HepG2 (cell line): Measurements from ENCODE around the gene GLB1L. TPM values are rescaled to one million over a fixed set of nuclear protein-coding genes. Genes with fewer than 3 reads are reported as not detected.

ENCODE experiments used
- ATF2 ChIP-seq: sonication (generic); formaldehyde crosslinking; IDR thresholded peaks from 2 replicates; pipeline ENCODE4 v1.4.0; 2020; ENCODE audit warnings: missing genetic modification reagents
- ATF3 ChIP-seq: sonication (generic); formaldehyde crosslinking; IDR thresholded peaks from 2 replicates; pipeline ENCODE4 v1.4.0; 2020; ENCODE audit warnings: missing genetic modification reagents
- EED ChIP-seq: sonication (generic); formaldehyde crosslinking; IDR thresholded peaks from 2 replicates; pipeline ENCODE4 v1.5.0; 2020; ENCODE audit warnings: mild to moderate bottlenecking, missing genetic modification reagents
- HES4 ChIP-seq: sonication (generic); formaldehyde crosslinking; IDR thresholded peaks from 2 replicates; pipeline ENCODE4 v1.9.0; 2021; ENCODE audit warnings: mild to moderate bottlenecking, missing genetic modification reagents, borderline replicate concordance
- JARID2 ChIP-seq: sonication (generic); formaldehyde crosslinking; IDR thresholded peaks from 2 replicates; pipeline ENCODE4 v1.8.1; 2023; ENCODE audit warnings: missing genetic modification reagents, inconsistent platforms; ENCODE audit not compliant: insufficient replicate concordance
- RFXAP ChIP-seq: sonication (generic); formaldehyde crosslinking; IDR thresholded peaks from 2 replicates; pipeline ENCODE4 v1.4.0; 2020; ENCODE audit warnings: missing genetic modification reagents, borderline replicate concordance
- SCMH1 ChIP-seq: sonication (generic); formaldehyde crosslinking; IDR thresholded peaks from 2 replicates; pipeline ENCODE4 v1.9.0; 2021; ENCODE audit warnings: missing genetic modification reagents, mild to moderate bottlenecking, borderline replicate concordance
- ZNF124 ChIP-seq: sonication (generic); formaldehyde crosslinking; IDR thresholded peaks from 2 replicates; pipeline ENCODE4 v1.4.0; 2020; ENCODE audit warnings: missing genetic modification reagents
- ZNF205 ChIP-seq: IDR thresholded peaks from 2 replicates; pipeline ENCODE4 v1.6.1; 2018; ENCODE audit warnings: missing biosample characterization, missing genetic modification reagents
- ZNF232 ChIP-seq: sonication (generic); formaldehyde crosslinking; IDR thresholded peaks from 2 replicates; pipeline ENCODE4 v1.4.0; 2020; ENCODE audit warnings: missing genetic modification reagents, borderline replicate concordance
- ZNF607 ChIP-seq: sonication (generic); formaldehyde crosslinking; IDR thresholded peaks from 2 replicates; pipeline ENCODE4 v1.5.1; 2020; ENCODE audit warnings: missing genetic modification reagents, mild to moderate bottlenecking, borderline replicate concordance
- ZNF781 ChIP-seq: sonication (generic); formaldehyde crosslinking; IDR thresholded peaks from 2 replicates; pipeline ENCODE4 v1.5.1; 2020; ENCODE audit warnings: borderline replicate concordance, mild to moderate bottlenecking, missing genetic modification reagents; ENCODE audit errors: not compliant biosample characterization
- ZNF878 ChIP-seq: sonication (generic); formaldehyde crosslinking; IDR thresholded peaks from 2 replicates; pipeline ENCODE4 v1.8.1; 2023; ENCODE audit warnings: mild to moderate bottlenecking, missing genetic modification reagents, moderate library complexity
- ZNF891 ChIP-seq: sonication (generic); formaldehyde crosslinking; IDR thresholded peaks from 2 replicates; pipeline ENCODE4 v1.5.0; 2020; ENCODE audit warnings: mild to moderate bottlenecking, missing genetic modification reagents
- ZSCAN21 ChIP-seq: sonication (generic); formaldehyde crosslinking; IDR thresholded peaks from 2 replicates; pipeline ENCODE4 v1.8.0; 2022; ENCODE audit warnings: mild to moderate bottlenecking, missing genetic modification reagents, moderate library complexity, borderline replicate concordance
- polyA plus RNA-seq, 8 experiments: library from polyadenylated mRNA; depleted of rRNA in 3 of 8; stranded (reverse) in 7 of 8; unstranded in 1 of 8; fragments of >200 nt; fragmentation: Illumina TruSeq in 4 of 8; extraction: Trizol in 4 of 8; gene quantifications; 2 replicates each; pipeline versions ENCODE4 v1.2.1 to v1.2.3, GENCODE V29; 2011 to 2016; ENCODE audit warnings: low read depth in 4 of 8, missing spikeins in 1 of 8, mixed read lengths in 1 of 8; ENCODE audit not compliant: insufficient read depth in 1 of 8
- total RNA-seq, 5 experiments: library from RNA; depleted of rRNA; stranded (reverse); fragments of >200 nt; fragmentation: Illumina TruSeq; extraction: Trizol; gene quantifications; 2 replicates each; pipeline ENCODE4 v1.2.3, GENCODE V29; 2016; ENCODE audit warnings: low read depth in 1 of 5
- TF ChIP-seq, protein P1 (sequence below): sonication (generic); formaldehyde crosslinking; IDR thresholded peaks from 2 replicates; pipeline ENCODE4 v1.5.1; 2020; ENCODE audit warnings: missing genetic modification reagents, mild to moderate bottlenecking, borderline replicate concordance
- TF ChIP-seq, protein P2 (sequence below): sonication (generic); formaldehyde crosslinking; IDR thresholded peaks from 2 replicates; pipeline ENCODE4 v1.4.0; 2020; ENCODE audit warnings: missing genetic modification reagents

Gene GLB1L
- total and polyA plus RNA-seq, 2 of the 13 experiments (the other 11 are each of a cell fraction or from before 2014, with no cell fraction given): 6.8 to 7.3 TPM

GRCh38 chr2:219229305-219230058, 15.8 kb downstream of the GLB1L start, which contains the start of the genes ANKZF1 and ATG9A (continued):
- TF ChIP-seq ZNF124 (CRISPR knock-in tag) (peak; percentile 67; the same call in 1 of the 2 replicates), ZNF232 (CRISPR knock-in tag) (peak; percentile 68; the same call in 1 of the 2 replicates), ZNF891 (CRISPR knock-in tag) (peak; percentile 92), ZNF205 (no peak), ZNF607 (CRISPR knock-in tag) (no peak; the same call in 1 of the 2 replicates), HES4 (CRISPR knock-in tag) (no peak), ZNF878 (CRISPR knock-in tag) (no peak), ZNF781 (CRISPR knock-in tag) (peak; percentile 81), EED (CRISPR knock-in tag) (no peak; the same call in 1 of the 2 replicates), ATF2 (CRISPR knock-in tag) (peak; percentile 53), ATF3 (CRISPR knock-in tag) (peak; percentile 6; the same call in 1 of the 2 replicates), RFXAP (CRISPR knock-in tag) (peak; percentile 66), ZSCAN21 (CRISPR knock-in tag) (no peak), JARID2 (CRISPR knock-in tag) (no peak), SCMH1 (CRISPR knock-in tag) (no peak)
- TF ChIP-seq, protein P1, sequence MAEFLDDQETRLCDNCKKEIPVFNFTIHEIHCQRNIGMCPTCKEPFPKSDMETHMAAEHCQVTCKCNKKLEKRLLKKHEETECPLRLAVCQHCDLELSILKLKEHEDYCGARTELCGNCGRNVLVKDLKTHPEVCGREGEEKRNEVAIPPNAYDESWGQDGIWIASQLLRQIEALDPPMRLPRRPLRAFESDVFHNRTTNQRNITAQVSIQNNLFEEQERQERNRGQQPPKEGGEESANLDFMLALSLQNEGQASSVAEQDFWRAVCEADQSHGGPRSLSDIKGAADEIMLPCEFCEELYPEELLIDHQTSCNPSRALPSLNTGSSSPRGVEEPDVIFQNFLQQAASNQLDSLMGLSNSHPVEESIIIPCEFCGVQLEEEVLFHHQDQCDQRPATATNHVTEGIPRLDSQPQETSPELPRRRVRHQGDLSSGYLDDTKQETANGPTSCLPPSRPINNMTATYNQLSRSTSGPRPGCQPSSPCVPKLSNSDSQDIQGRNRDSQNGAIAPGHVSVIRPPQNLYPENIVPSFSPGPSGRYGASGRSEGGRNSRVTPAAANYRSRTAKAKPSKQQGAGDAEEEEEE (CRISPR knock-in tag): no peak
- TF ChIP-seq, protein P2, sequence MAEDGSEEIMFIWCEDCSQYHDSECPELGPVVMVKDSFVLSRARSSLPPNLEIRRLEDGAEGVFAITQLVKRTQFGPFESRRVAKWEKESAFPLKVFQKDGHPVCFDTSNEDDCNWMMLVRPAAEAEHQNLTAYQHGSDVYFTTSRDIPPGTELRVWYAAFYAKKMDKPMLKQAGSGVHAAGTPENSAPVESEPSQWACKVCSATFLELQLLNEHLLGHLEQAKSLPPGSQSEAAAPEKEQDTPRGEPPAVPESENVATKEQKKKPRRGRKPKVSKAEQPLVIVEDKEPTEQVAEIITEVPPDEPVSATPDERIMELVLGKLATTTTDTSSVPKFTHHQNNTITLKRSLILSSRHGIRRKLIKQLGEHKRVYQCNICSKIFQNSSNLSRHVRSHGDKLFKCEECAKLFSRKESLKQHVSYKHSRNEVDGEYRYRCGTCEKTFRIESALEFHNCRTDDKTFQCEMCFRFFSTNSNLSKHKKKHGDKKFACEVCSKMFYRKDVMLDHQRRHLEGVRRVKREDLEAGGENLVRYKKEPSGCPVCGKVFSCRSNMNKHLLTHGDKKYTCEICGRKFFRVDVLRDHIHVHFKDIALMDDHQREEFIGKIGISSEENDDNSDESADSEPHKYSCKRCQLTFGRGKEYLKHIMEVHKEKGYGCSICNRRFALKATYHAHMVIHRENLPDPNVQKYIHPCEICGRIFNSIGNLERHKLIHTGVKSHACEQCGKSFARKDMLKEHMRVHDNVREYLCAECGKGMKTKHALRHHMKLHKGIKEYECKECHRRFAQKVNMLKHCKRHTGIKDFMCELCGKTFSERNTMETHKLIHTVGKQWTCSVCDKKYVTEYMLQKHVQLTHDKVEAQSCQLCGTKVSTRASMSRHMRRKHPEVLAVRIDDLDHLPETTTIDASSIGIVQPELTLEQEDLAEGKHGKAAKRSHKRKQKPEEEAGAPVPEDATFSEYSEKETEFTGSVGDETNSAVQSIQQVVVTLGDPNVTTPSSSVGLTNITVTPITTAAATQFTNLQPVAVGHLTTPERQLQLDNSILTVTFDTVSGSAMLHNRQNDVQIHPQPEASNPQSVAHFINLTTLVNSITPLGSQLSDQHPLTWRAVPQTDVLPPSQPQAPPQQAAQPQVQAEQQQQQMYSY (CRISPR knock-in tag): 0 out of 2 replicates have a peak, but pooled peaks have one; percentile 16
